Heart left ventricle (tissue), 16 donors: ENCODE results near the gene ICAM5. TPM values are rescaled to one million over a fixed set of nuclear protein-coding genes. Genes with fewer than 3 reads are reported as not detected.

Experiments used
- ATAC-seq, 4 donors: fragments of 200-7000 bp; cut with Tn5 transposase; one replicate each; pipeline ENCODE4 v1.9.1; 2020 to 2022; ENCODE audit warnings: moderate library complexity in 4 of 4, mild to moderate bottlenecking in 3 of 4, moderate number of reproducible peaks in 1 of 4
- DNase-seq, 5 donors: peaks; one replicate each; pipeline ENCODE4 v3.0.0-alpha.2; 2020
- H3K27ac ChIP-seq, 12 donors: fragments of 200-600 bp; sonication (generic) in 4 of 12; one replicate each; pipeline versions ENCODE4 v1.5.0 to v1.8.0; 2016 to 2022; ENCODE audit warnings: mild to moderate bottlenecking in 2 of 12
- H3K27me3 ChIP-seq, 9 donors: fragments of 200-600 bp; sonication (generic) in 2 of 9; one replicate each; pipeline versions ENCODE4 v1.5.1 to v1.8.0; 2016 to 2022; ENCODE audit warnings: mild to moderate bottlenecking in 3 of 9
- H3K36me3 ChIP-seq, 9 donors: fragments of 200-600 bp; sonication (generic) in 2 of 9; one replicate each; pipeline versions ENCODE4 v1.5.0 to v1.8.0; 2018 to 2022; ENCODE audit warnings: mild to moderate bottlenecking in 2 of 9
- H3K4me1 ChIP-seq, 12 donors: fragments of 200-600 bp; sonication (generic) in 4 of 12; one replicate each; pipeline versions ENCODE4 v1.5.0 to v1.8.0; 2016 to 2022; ENCODE audit warnings: mild to moderate bottlenecking in 3 of 12
- H3K4me3 ChIP-seq, 12 donors: fragments of 200-600 bp; sonication (generic) in 4 of 12; one replicate each; pipeline versions ENCODE4 v1.5.0 to v1.8.0; 2017 to 2022; ENCODE audit warnings: mild to moderate bottlenecking in 9 of 12, moderate library complexity in 4 of 12
- H3K9me3 ChIP-seq, 12 donors: fragments of 200-600 bp; sonication (generic) in 4 of 12; one replicate each; pipeline versions ENCODE4 v1.5.0 to v1.8.0; 2016 to 2022; ENCODE audit warnings: mild to moderate bottlenecking in 1 of 12
- POLR2A ChIP-seq, 2 donors: fragments of 450-650 bp; IDR thresholded peaks; one replicate each; pipeline ENCODE4 v1.6.1; 2017; ENCODE audit warnings: antibody characterized with exemption in 2 of 2, mild to moderate bottlenecking in 2 of 2, moderate library complexity in 2 of 2
- WGBS, 4 donors: extraction: QIAGEN DNeasy Blood & Tissue Kit in 2 of 4; methylation state at CpG; one replicate each; pipeline versions ENCODE4 v1.1.5 to v1.1.7; 2013 to 2018; 5-methylcytosine and 5-hydroxymethylcytosine counted together
- intact Hi-C, 10 donors: fragments of 100-400 bp; cut with DNase I; formaldehyde crosslinking; loops; one replicate each; pipeline versions ENCODE4 v1.11.1 to v1.14.2; 2022
- polyA plus RNA-seq, 2 donors: library from polyadenylated mRNA; stranded (reverse); fragments of 200-250 nt; gene quantifications; one replicate each; pipeline ENCODE4 v1.2.3, GENCODE V29; 2013
- total RNA-seq, 9 donors: library from RNA; depleted of rRNA in 2 of 9; stranded (reverse); fragments of >200 nt in 2 of 9; fragmentation: NEBNext Ultra II Directional in 3 of 9; extraction: Animal tissue kit (Norgen Biotek cat#: 25700) in 3 of 9; gene quantifications; one replicate each; pipeline versions ENCODE4 v1.1.0 to v1.2.4, GENCODE V29; 2016 to 2023
- TF ChIP-seq, protein P1 (sequence below), 12 donors: fragments of 200-600 bp; sonication (generic) in 4 of 12; IDR thresholded peaks; one replicate each; pipeline versions ENCODE4 v1.5.0 to v1.8.0; 2018 to 2022; ENCODE audit warnings: antibody characterized with exemption in 12 of 12, mild to moderate bottlenecking in 5 of 12
- donor health status: ischemic (EF 13 %, LVEDD 7.1; RV severe dilation, severe dysfunction).
- donor health status: healthy with polysubstance abuse.
- donor health status: DM: no; HTN: yes; CAD: no.
- donor health status: DM: no; HTN: no; CAD: no.
- donor health status: ischemic (EF 25% LVEDD 6.9; RV normal size, moderate dysfunction).
- donor health status: ischemic (EF 25% LVEDD 5.7; RV mildly dilated, moderate dysfunction).
- donor health status: healthy.
- donor health status: DM: yes; HTN: yes; CAD: no.
- donor health status: ischemic (EF 35%, LVEDD 5.7; RV mildly dilated, moderate dysfunction).
- donor health status: nonischemic (EF 11% LVEDD 7.7; RV severe dilation, severe dysfunction).
- donor health status: DM: yes; HTN: yes; CAD: no.
- donor health status: PGD.
- donor health status: ischemic (EF 29% LVEDD 5.4; RV normal size, mild dysfunction).
- donor health status: nonischemic (EF 23%, LVEDD 6.1; RV moderate dilation, normal function).

The ICAM5 gene
- total and polyA plus RNA-seq, 11 donors, result 0.11 to 0.98 (median 0.34) TPM; not detected in 2

DNA sequence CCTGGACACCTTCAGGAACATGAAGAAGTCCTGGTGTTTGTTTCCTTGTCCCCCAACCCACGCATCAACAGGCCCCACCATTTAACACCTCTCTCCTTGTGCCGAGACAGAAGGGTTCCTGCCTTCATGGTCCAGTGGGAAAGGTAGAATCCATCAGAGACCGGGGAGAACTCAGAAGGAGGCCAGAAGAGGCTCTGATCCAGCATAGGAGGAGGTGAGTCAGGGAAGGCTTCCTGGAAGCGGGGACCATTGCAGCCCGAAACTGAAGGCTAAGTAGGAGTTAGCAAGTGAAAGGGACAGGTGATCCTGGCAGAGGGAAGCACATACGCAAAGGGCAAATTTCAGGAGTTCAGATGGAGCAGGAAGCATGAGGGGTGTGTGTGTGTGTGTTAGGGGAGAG lies 49.2 kb downstream of the ICAM5 start:
- 79 to 89% (median 85%) methylated on average over 6 of the region's 6 CpGs for WGBS, 4 donors

DNA sequence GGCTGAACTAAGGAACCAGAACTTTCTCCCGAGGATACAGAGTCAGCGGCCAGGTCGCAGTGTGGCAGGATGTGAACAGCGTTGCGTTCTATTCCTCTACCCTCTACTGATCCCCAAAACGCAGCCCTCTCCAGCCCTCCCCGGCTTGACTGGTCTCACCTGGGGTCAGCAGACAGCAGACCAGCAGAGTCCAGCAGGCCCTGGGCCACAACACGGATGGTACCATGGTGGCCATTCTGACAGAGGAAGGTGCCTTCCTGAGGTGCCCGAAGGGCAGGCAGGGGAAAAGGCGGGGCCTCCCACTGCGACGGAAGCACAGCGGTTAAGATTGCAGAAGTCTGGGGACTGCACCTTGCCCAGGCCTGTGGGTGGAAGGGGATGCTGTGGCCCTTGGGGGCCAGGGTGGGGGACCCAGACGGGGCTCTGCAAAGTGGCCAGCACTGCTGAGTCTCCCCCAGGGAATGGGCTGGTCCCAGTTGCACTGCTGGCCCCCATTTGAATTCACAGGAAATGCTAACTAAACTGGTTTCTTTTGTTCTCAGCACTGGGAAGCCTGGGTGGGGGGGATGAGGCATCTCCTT lies 49.7 kb downstream of the ICAM5 start, which contains the start of gene ICAM3:
Gene ICAM3, minus strand, starts transcription at position 245 of the 581 bp plus-strand sequence. Its CDS starts 10 bp downstream, at position 235.
- no peak for TF ChIP-seq POLR2A (IDR thresholded peaks at IDR 0.05)
- TF ChIP-seq, protein P1, sequence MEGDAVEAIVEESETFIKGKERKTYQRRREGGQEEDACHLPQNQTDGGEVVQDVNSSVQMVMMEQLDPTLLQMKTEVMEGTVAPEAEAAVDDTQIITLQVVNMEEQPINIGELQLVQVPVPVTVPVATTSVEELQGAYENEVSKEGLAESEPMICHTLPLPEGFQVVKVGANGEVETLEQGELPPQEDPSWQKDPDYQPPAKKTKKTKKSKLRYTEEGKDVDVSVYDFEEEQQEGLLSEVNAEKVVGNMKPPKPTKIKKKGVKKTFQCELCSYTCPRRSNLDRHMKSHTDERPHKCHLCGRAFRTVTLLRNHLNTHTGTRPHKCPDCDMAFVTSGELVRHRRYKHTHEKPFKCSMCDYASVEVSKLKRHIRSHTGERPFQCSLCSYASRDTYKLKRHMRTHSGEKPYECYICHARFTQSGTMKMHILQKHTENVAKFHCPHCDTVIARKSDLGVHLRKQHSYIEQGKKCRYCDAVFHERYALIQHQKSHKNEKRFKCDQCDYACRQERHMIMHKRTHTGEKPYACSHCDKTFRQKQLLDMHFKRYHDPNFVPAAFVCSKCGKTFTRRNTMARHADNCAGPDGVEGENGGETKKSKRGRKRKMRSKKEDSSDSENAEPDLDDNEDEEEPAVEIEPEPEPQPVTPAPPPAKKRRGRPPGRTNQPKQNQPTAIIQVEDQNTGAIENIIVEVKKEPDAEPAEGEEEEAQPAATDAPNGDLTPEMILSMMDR (IDR thresholded peaks at IDR 0.05), result no peak
- peak in 1 of 5 donors; percentile 47 for DNase-seq
- ATAC-seq, result peak in 1 of 4 donors; percentile 11
- intact Hi-C loops, result loop anchor here in 2 of 10 donors (10.0 kb wide), 1 partner anchor 45 kb away; the partner anchor contains the start of gene TYK2 (in 2 of the 2)
- 59 to 79% (median 66%) methylated on average over 8 to 14 of the region's 14 CpGs for WGBS, 4 donors
- H3K4me3 ChIP-seq, result peak within 1 kb of the TSS in 3 of 12 donors; percentile 19 to 51 (median 19)
- H3K27me3 ChIP-seq, result no peaks in the 10 kb centered on the region
- H3K27ac ChIP-seq, result peak within 1 kb of the TSS in 1 of 12 donors; percentile 75
- H3K4me1 ChIP-seq, result peaks cover 0 to 30% (median 8%) of the 10 kb centered on the region in 12 donors
- H3K36me3 ChIP-seq, result no peaks in the 10 kb centered on the region
- H3K9me3 ChIP-seq, result no peaks in the 10 kb centered on the region

More for the DNA sequence above, 49.2 kb downstream of the ICAM5 start:
- DNase-seq (no peak), ATAC-seq (no peak)
- intact Hi-C loops, result loop anchor here in 2 of 10 donors (10.0 kb wide), 1 partner anchor 46 kb away; the partner anchor contains the start of gene TYK2 (in 2 of the 2)
- Histone ChIP-seq H3K4me1 (peaks cover 0 to 35% (median 12%) of the 10 kb centered on the region in 12 donors), H3K9me3 (no peaks in the 10 kb centered on the region), H3K27me3 (no peaks in the 10 kb centered on the region), H3K36me3 (no peaks in the 10 kb centered on the region), H3K4me3 (peak overlapping the region in 2 of 12 donors; percentile 19 to 51), H3K27ac (peak overlapping the region in 1 of 12 donors; percentile 75)
- TF ChIP-seq, protein P1 (IDR thresholded peaks at IDR 0.05), result no peak
- TF ChIP-seq POLR2A (IDR thresholded peaks at IDR 0.05), result no peak

DNA sequence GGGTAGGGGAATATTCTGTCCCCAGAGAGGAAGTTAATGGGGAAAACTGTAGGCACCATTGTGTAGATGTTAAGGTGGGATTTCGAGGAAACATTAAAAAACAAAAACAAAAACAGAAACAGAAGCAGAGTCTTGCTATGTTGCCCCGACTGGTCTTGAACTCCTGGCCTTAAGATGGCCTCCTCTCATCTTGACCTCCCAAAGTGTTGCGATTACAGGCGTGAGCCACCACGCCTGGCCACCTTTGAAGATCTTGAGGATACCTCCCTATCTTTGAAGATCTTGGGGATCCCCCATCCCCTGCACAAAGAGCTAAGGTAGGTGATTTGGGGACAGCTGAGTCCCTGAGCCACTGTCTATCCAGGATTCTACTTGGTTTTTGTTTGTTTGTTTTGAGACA lies 50.2 kb downstream of the ICAM5 start:
- Histone ChIP-seq H3K36me3 (no peaks in the 10 kb centered on the region), H3K27me3 (no peaks in the 10 kb centered on the region), H3K9me3 (no peaks in the 10 kb centered on the region), H3K4me1 (peaks cover 0 to 27% (median 7%) of the 10 kb centered on the region in 12 donors), H3K27ac (peak overlapping the region in 1 of 12 donors; percentile 75), H3K4me3 (no peak overlapping the region)
- DNase-seq, result no peak
- TF ChIP-seq, protein P1 (IDR thresholded peaks at IDR 0.05), result no peak
- no peak for TF ChIP-seq POLR2A (IDR thresholded peaks at IDR 0.05)
- intact Hi-C loops, result loop anchor here in 2 of 10 donors (10.0 kb wide), 1 partner anchor 45 kb away; the partner anchor contains the start of gene TYK2 (in 2 of the 2)
- ATAC-seq, result no peak
- 85 to 91% (median 86%) methylated on average over 5 of the region's 5 CpGs for WGBS, 4 donors

DNA sequence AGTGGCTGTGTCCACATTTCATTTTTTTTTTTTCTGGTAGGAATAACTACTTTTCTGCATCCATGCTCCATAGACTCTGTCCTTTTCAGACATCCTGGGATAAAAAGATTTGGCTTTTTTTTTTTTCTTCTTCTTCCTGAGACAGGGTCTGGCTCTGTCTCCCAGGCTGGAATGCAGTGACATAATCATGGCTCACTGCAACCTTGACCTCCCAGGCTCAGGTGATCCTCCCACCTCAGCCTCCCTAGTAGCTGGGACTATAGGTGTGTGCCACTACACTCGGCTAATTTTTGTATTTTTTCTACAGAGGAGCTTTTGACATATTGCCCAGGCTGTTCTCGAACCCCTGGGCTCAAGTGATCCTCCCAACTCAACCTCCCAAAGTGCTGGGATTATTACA lies 53.7 kb downstream of the ICAM5 start:
- no peaks in the 10 kb centered on the region for H3K27me3 ChIP-seq
- H3K4me1 ChIP-seq, result peaks cover 0 to 19% (median 0%) of the 10 kb centered on the region in 12 donors
- no peaks in the 10 kb centered on the region for H3K36me3 ChIP-seq
- DNase-seq, result no peak
- no peaks in the 10 kb centered on the region for H3K9me3 ChIP-seq
- H3K27ac ChIP-seq, result no peak overlapping the region
- no peak overlapping the region for H3K4me3 ChIP-seq
- WGBS, 4 donors, result 67 to 84% (median 82%) methylated on average over 2 of the region's 2 CpGs
- intact Hi-C loops, result no loop called here
- ATAC-seq, result no peak
- TF ChIP-seq POLR2A (IDR thresholded peaks at IDR 0.05), result no peak
- TF ChIP-seq, protein P1 (IDR thresholded peaks at IDR 0.05), result no peak
